ENCODE measurements around the gene ABCG4.
"Not testable (repeated sequence)": the region's sequence is repeated elsewhere in the genome, so short reads cannot be mapped to it uniquely, and the experiment has no call there.

ABCG4 gene

DNA sequence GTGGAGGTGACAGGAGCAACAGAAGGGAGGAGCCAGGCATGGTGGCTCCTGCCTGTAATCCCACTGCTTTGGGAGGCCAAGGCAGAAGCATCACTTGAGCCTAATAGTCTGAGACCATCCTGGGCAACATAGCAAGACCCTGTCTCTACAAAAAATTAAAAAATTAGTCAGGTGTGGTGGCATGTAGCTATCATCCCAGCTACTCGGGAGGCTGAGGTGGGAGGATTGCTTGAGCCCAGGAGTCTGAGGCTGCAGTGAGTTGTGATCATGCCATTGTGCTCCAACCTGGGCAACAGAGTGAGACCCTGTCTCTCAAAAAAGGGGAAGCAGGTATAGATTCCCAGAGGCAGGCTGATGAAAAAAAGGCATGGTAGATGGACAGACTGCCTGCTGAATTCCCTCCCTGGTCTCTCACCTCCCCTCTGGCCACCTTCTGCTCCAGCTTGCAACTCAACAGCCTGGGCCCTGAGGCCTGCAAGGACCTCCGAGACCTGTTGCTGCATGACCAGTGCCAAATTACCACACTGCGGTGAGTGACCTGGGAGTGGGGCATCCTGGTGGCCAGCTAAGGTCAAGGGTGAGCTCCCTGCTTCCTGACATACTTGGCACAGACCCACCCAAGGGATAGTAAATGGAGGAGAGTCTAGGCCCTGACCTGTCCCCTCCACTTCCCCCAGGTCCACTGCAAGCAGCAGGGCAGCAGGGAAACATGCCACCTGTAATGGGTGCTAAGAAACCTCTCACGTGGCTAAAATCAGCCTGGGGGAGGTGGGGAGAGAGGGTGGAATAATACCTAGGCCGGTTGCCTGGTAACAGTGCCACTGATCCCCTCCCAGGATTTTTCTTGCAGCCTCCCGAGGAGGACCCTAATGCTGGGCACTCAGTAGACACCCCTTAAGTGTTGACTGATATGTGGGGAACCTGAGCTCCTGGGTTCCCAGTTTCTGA, 32.2 kb downstream of the ABCG4 start:
- DNase-seq (ENCODE audit: low read depth), result no peak
- H3K4me3 ChIP-seq (replicated peaks; ENCODE audit: low read depth, low read length), result no peak overlapping the region
- TF ChIP-seq, protein P1, sequence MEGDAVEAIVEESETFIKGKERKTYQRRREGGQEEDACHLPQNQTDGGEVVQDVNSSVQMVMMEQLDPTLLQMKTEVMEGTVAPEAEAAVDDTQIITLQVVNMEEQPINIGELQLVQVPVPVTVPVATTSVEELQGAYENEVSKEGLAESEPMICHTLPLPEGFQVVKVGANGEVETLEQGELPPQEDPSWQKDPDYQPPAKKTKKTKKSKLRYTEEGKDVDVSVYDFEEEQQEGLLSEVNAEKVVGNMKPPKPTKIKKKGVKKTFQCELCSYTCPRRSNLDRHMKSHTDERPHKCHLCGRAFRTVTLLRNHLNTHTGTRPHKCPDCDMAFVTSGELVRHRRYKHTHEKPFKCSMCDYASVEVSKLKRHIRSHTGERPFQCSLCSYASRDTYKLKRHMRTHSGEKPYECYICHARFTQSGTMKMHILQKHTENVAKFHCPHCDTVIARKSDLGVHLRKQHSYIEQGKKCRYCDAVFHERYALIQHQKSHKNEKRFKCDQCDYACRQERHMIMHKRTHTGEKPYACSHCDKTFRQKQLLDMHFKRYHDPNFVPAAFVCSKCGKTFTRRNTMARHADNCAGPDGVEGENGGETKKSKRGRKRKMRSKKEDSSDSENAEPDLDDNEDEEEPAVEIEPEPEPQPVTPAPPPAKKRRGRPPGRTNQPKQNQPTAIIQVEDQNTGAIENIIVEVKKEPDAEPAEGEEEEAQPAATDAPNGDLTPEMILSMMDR (IDR thresholded peaks at IDR 0.05; ENCODE audit: low read length, missing control alignments), result no peak

DNA sequence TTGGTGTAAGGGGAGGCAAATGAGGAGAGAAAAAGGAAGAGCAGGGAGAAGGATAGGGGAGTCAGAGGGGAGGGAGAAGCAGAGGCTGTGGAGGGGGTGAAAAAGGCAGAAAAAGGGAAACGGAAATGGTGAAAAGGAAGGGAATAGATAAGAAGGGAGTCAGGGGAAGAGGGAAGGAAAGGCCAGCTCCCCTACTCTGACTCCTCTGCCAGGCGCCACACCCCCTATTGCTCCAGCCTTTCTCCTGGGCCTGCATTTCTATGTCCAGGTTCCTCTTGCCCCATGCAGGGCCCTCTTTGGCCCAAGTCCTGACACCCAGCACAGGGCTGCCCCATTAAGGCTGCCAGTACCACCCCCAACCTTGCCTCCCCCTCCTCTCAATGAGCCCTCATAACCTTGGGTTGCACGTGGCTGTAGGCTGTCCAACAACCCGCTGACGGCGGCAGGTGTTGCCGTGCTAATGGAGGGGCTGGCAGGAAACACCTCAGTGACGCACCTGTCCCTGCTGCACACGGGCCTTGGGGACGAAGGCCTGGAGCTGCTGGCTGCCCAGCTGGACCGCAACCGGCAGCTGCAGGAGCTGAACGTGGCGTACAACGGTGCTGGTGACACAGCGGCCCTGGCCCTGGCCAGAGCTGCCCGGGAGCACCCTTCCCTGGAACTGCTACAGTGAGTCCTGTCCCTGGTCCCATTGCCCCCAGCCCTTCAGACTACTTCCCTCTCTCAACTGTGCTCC, 33.0 kb downstream of the ABCG4 start:
- H3K4me3 ChIP-seq (replicated peaks; ENCODE audit: low read depth, low read length), result no peak overlapping the region
- no peak for DNase-seq (ENCODE audit: low read depth)
- TF ChIP-seq, protein P1 (IDR thresholded peaks at IDR 0.05; ENCODE audit: low read length, missing control alignments), result no peak

DNA sequence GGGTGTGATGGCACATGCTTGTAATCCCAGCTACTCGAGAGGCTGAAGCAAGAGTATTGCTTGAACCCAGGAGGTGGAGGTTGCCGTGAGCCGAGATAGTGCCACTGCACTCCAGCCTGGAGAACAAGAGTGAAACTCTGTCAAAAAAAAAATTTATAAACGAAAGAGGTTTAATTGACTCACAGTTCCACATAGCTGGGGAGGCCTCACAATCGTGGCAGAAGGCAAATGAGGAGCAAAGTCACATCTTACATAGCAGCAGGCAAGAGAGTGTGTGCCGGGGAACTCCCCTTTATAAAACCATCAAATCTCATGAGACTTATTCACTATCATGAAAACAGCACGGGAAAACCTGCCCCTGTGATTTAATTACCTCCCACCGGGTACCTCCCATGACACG, 35.5 kb downstream of the ABCG4 start:
- not testable (repeated sequence) for DNase-seq (ENCODE audit: low read depth); H3K4me3 ChIP-seq (replicated peaks; ENCODE audit: low read depth, low read length)

DNA sequence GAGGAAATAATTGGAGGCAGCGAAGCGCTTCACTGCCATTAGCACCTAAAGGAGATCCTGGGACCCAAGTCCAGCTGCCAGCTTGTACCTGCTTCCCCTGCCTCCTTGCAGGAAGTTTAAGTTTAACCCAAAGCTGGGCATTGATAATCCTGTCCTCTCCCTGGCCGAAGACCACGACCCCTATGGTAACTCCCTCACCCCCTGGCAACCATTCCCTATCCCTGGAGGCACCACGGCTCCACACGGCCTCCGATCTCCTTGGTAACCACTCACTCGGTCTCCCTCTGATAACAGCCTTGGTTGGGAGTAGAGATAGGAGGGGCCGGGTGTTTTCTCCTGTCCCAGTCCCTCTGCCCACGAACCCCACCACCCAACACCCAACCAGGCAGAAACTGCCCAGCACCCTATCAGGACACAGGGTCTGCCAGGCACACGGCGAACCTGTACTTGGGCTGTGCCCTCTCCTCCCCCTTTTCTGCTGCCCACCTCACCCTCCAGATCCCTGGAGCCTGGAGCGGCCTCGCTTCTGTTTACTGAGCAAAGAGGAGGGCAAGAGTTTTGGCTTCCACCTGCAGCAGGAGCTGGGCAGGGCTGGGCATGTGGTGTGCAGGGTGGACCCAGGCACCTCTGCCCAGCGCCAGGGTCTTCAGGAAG, 37.3 kb downstream of the ABCG4 start:
- no peak overlapping the region for H3K4me3 ChIP-seq (replicated peaks; ENCODE audit: low read depth, low read length)
- TF ChIP-seq, protein P1 (IDR thresholded peaks at IDR 0.05; ENCODE audit: low read length, missing control alignments), result no peak
- DNase-seq (ENCODE audit: low read depth), result no peak

DNA sequence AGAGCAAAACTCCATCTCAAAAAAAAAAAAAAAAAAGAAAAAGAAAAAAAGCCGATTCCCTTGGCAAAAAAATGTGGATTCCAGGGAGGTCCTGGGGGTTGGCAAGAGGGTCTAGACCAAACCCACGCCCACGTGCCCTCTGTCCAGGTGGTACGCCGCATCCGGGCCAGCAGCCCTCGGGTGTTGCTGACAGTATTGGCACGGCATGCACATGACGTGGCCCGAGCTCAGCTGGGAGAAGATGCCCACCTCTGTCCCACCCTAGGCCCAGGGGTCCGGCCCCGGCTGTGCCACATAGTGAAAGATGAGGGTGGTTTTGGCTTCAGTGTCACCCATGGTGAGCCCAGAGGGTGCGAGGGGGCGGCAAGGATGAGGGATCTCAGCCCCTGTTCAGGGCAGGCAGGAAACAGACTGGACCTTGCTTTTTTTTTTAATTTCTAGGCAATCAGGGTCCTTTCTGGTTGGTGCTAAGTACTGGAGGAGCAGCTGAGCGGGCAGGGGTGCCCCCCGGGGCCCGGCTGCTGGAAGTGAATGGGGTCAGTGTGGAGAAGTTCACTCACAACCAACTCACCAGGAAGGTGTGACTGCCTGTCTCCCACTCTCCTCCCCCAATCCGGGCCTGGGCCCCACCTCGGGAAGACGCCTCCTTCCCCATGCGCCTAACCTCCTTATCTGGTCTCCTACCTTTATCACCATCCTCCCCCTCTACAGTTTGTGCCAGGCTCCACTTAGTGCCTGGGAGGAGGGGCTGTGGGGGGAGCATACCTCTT, 38.5 kb downstream of the ABCG4 start:
- H3K4me3 ChIP-seq (replicated peaks; ENCODE audit: low read depth, low read length), result no peak overlapping the region
- TF ChIP-seq, protein P1 (IDR thresholded peaks at IDR 0.05; ENCODE audit: low read length, missing control alignments), result no peak
- DNase-seq (ENCODE audit: low read depth), result no peak

DNA sequence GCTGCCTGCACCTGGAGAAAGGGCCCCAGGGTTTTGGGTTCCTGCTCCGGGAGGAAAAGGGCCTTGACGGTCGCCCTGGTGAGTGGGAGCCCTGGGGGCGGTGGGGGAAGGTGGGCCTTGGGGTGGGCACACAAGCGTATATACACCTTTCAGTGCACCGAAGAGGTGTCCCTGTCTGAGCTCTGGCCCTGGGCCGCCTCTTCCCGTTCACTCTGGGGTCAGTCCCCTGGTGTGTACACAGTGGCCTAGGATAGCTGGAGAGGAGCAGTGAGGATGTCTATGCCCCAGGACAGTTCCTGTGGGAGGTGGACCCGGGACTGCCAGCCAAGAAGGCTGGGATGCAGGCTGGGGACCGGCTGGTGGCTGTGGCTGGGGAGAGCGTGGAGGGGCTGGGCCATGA, 39.2 kb downstream of the ABCG4 start:
- DNase-seq (ENCODE audit: low read depth), result no peak
- no peak overlapping the region for H3K4me3 ChIP-seq (replicated peaks; ENCODE audit: low read depth, low read length)
- TF ChIP-seq, protein P1 (IDR thresholded peaks at IDR 0.05; ENCODE audit: low read length, missing control alignments), result no peak
